OCI-LY3 (cell line): ENCODE data around the gene UROC1.
"Not testable (repeated sequence)": the region's sequence is repeated elsewhere in the genome, so short reads cannot be mapped to it uniquely, and the experiment has no call there.

Experiments
- H2AFZ ChIP-seq: fragments of 200-600, 300-600 bp; shearing (Covaris generic); 2 replicates; pipeline ENCODE4 v1.6.0; 2014; ENCODE audit warnings: antibody characterized with exemption, low read depth, low read length
- H3K27ac ChIP-seq: fragments of 200-600, 300-600 bp; sonication (generic); 2 replicates; pipeline ENCODE4 v1.5.1; 2014; ENCODE audit warnings: mild to moderate bottlenecking, low read length, moderate library complexity, mixed read lengths
- H3K27me3 ChIP-seq: fragments of 200-600, 300-600 bp; sonication (generic); 2 replicates; pipeline ENCODE4 v1.6.1; 2014; ENCODE audit warnings: low read depth, low read length, mixed read lengths
- H3K36me3 ChIP-seq: fragments of 200-600, 300-600 bp; sonication (generic); replicated peaks from 2 replicates; pipeline ENCODE3; 2014; ENCODE audit warnings: low read depth, low read length, mixed read lengths
- H3K4me1 ChIP-seq: fragments of 300-600, 200-600 bp; sonication (generic); 2 replicates; pipeline ENCODE4 v1.6.1; 2014; ENCODE audit warnings: low read length, mixed read lengths
- H3K4me2 ChIP-seq: fragments of 200-600, 300-600 bp; sonication (generic); 2 replicates; pipeline ENCODE4 v1.6.1; 2014; ENCODE audit warnings: low read length, mixed read lengths
- H3K4me3 ChIP-seq: fragments of 300-600, 200-600 bp; sonication (generic); 2 replicates; pipeline ENCODE4 v1.5.1; 2014; ENCODE audit warnings: antibody characterized with exemption, mild to moderate bottlenecking, low read length, moderate library complexity
- H3K79me2 ChIP-seq: fragments of 300-600, 200-600 bp; shearing (Covaris generic); 2 replicates; pipeline ENCODE4 v1.6.1; 2014; ENCODE audit warnings: mild to moderate bottlenecking, low read length, mixed read lengths
- H3K9ac ChIP-seq: fragments of 300-600, 200-600 bp; shearing (Covaris generic); 2 replicates; pipeline ENCODE4 v1.6.0; 2014; ENCODE audit warnings: mild to moderate bottlenecking, low read length, moderate library complexity
- H3K9me3 ChIP-seq: fragments of 200-600, 300-600 bp; shearing (Covaris generic); 2 replicates; pipeline ENCODE4 v1.6.1; 2014; ENCODE audit warnings: low read length, mixed read lengths; ENCODE audit not compliant: insufficient read depth
- H4K20me1 ChIP-seq: fragments of 200-600, 300-600 bp; sonication (generic); 2 replicates; pipeline ENCODE4 v1.6.1; 2016; ENCODE audit warnings: low read length, mixed read lengths; ENCODE audit not compliant: insufficient read depth
- EZH2phosphoT487 ChIP-seq: fragments of 200-600 bp; shearing (Covaris generic); IDR thresholded peaks from 2 replicates; pipeline ENCODE4 v1.6.1; 2018; ENCODE audit warnings: antibody characterized with exemption, mixed run types, low read depth
- TF ChIP-seq, protein P1 (sequence below): fragments of 200-600, 300-600 bp; sonication (generic); IDR thresholded peaks from 2 replicates; pipeline ENCODE4 v1.5.1; 2014; ENCODE audit warnings: antibody characterized with exemption, low read length, low read depth

UROC1 gene

GRCh38 chr3:126537116-126537729 is 19.6 kb upstream of the UROC1 start:
- Histone ChIP-seq H3K9me3 (no peaks in the 10 kb centered on the region), H3K36me3 (no peaks in the 10 kb centered on the region), H4K20me1 (no peaks in the 10 kb centered on the region), H3K27ac (no peak overlapping the region), H3K79me2 (no peaks in the 10 kb centered on the region), H3K4me2 (no peak overlapping the region), H2AFZ (no peak overlapping the region), H3K27me3 (peaks cover 15% of the 10 kb centered on the region), H3K4me1 (no peaks in the 10 kb centered on the region), H3K4me3 (no peak overlapping the region), H3K9ac (no peak overlapping the region)
- TF ChIP-seq EZH2phosphoT487 = no peak
- TF ChIP-seq, protein P1, sequence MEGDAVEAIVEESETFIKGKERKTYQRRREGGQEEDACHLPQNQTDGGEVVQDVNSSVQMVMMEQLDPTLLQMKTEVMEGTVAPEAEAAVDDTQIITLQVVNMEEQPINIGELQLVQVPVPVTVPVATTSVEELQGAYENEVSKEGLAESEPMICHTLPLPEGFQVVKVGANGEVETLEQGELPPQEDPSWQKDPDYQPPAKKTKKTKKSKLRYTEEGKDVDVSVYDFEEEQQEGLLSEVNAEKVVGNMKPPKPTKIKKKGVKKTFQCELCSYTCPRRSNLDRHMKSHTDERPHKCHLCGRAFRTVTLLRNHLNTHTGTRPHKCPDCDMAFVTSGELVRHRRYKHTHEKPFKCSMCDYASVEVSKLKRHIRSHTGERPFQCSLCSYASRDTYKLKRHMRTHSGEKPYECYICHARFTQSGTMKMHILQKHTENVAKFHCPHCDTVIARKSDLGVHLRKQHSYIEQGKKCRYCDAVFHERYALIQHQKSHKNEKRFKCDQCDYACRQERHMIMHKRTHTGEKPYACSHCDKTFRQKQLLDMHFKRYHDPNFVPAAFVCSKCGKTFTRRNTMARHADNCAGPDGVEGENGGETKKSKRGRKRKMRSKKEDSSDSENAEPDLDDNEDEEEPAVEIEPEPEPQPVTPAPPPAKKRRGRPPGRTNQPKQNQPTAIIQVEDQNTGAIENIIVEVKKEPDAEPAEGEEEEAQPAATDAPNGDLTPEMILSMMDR = no peak

DNA sequence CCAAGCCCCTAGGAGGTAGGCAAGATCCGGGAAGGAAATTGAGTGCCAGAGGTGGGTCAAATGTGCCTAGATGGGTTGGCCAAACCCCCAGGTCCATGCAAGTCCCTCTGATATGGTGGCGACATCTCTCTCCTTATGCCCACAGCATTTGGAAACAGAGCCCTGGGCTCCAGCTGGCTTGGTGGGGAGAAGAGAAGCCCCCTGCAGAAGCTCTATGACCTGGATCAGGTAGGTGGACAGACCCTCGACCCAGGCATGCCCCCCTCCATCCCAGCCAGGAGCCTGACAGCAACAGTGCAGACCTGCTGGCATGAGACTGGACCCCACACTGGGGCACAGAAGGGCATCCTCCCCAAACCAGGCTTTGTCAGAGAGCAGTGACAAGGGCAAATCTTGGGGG is 18.6 kb upstream of the UROC1 start:
- H3K27me3 ChIP-seq = peaks cover 23% of the 10 kb centered on the region
- H3K9ac ChIP-seq = no peak overlapping the region
- H3K4me1 ChIP-seq = no peaks in the 10 kb centered on the region
- TF ChIP-seq EZH2phosphoT487 = no peak
- TF ChIP-seq, protein P1 = no peak
- H3K36me3 ChIP-seq = no peaks in the 10 kb centered on the region
- no peak overlapping the region for H2AFZ ChIP-seq
- H3K27ac ChIP-seq = no peak overlapping the region
- H3K4me3 ChIP-seq = no peak overlapping the region
- H3K9me3 ChIP-seq = no peaks in the 10 kb centered on the region
- no peaks in the 10 kb centered on the region for H3K79me2 ChIP-seq
- H4K20me1 ChIP-seq = no peaks in the 10 kb centered on the region
- H3K4me2 ChIP-seq = no peak overlapping the region

- Histone ChIP-seq H3K9ac (no peak overlapping the region), H3K36me3 (no peaks in the 10 kb centered on the region), H3K4me3 (no peak overlapping the region), H3K27ac (no peak overlapping the region), H3K4me2 (no peak overlapping the region), H3K4me1 (no peaks in the 10 kb centered on the region), H3K27me3 (peaks cover 23% of the 10 kb centered on the region), H2AFZ (no peak overlapping the region), H3K9me3 (no peaks in the 10 kb centered on the region), H3K79me2 (no peaks in the 10 kb centered on the region), H4K20me1 (no peaks in the 10 kb centered on the region)
- no peak for TF ChIP-seq EZH2phosphoT487
- TF ChIP-seq, protein P1 = no peak
Observed at GRCh38 chr3:126535636-126536035, 18.1 kb upstream of the UROC1 start.

DNA sequence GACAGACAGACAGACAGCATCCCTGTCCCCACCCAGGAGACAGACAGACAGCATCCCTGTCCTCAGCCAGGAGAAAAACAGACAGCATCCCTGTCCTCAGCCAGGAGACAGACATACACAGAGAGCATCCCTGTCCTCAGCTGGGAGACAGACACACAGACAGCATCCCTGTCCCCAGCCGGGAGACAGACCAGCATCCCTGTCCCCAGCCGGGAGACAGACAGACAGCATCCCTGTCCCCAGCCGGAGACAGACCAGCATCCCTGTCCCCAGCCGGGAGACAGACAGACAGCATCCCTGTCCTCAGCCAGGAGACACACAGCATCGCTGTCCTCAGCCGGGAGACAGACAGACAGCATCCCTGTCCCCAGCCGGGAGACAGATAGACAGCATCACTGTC is 17.1 kb upstream of the UROC1 start:
- H3K9me3 ChIP-seq, H3K4me1 ChIP-seq, H3K4me3 ChIP-seq, H3K4me2 ChIP-seq, H3K9ac ChIP-seq, H3K36me3 ChIP-seq, H2AFZ ChIP-seq, H4K20me1 ChIP-seq, H3K79me2 ChIP-seq, H3K27ac ChIP-seq: not testable (repeated sequence)
- peaks cover 23% of the 10 kb centered on the region for H3K27me3 ChIP-seq
